ENCODE measurements around the gene SLC26A8.

Gene SLC26A8, protein sequence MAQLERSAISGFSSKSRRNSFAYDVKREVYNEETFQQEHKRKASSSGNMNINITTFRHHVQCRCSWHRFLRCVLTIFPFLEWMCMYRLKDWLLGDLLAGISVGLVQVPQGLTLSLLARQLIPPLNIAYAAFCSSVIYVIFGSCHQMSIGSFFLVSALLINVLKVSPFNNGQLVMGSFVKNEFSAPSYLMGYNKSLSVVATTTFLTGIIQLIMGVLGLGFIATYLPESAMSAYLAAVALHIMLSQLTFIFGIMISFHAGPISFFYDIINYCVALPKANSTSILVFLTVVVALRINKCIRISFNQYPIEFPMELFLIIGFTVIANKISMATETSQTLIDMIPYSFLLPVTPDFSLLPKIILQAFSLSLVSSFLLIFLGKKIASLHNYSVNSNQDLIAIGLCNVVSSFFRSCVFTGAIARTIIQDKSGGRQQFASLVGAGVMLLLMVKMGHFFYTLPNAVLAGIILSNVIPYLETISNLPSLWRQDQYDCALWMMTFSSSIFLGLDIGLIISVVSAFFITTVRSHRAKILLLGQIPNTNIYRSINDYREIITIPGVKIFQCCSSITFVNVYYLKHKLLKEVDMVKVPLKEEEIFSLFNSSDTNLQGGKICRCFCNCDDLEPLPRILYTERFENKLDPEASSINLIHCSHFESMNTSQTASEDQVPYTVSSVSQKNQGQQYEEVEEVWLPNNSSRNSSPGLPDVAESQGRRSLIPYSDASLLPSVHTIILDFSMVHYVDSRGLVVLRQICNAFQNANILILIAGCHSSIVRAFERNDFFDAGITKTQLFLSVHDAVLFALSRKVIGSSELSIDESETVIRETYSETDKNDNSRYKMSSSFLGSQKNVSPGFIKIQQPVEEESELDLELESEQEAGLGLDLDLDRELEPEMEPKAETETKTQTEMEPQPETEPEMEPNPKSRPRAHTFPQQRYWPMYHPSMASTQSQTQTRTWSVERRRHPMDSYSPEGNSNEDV

DNA sequence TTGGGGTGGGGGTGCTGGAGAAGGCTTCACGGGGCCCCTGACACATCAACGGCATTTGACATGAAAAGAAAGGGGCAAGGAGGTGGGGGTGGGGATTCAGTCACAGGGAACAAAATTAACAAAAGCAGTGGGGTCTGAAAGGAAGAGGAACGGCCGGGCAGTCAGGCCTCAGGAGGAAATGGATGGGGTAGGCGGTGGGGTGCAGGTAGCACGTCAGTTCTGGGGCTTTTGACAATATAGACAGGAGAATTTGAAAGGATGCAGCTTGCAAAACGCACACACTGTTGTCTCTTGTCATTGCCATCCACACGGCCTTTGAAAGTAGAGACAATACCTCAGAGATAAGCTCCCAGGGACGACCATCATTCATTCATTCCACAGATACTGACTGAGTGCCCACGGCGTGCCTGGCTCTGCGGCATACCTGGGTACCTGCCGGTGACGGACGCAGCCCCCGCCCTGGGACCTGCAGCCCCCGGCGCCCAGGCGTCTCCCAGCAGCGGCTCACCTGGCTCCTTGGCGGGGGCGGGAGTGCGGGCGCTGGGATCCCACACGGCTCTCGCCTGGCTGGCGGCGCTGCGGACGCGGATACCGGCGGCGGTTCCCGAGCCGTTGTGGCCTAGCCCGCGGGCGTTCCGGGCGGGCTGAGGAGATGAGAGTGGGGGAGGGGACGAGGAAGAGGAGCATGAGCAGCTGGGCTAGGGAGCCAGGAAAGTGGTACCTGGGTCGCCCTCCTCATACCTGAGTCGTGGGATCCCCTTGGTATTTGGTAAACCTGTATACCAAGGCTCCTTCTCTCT lies at the start of gene SLC26A8:
TSS of gene SLC26A8 (minus strand) at position 646 of the 800 bp plus-strand sequence. CDS start 4,934 bp downstream, outside the sequence.
- CTCF ChIA-PET: no interaction called here
- Mint-ChIP-seq H3K4me3 (no peak within 1 kb of the TSS), H3K36me3 (peaks cover 4% of the 10 kb centered on the region), H3K27me3 (peaks cover 26% of the 10 kb centered on the region), H3K27ac (no peak within 1 kb of the TSS), H3K4me1 (peaks cover 16% of the 10 kb centered on the region), H3K9me3 (no peaks in the 10 kb centered on the region)
- no peak for DNase-seq

- Mint-ChIP-seq H3K4me3 (no peak overlapping the region), H3K9me3 (no peaks in the 10 kb centered on the region), H3K27me3 (no peaks in the 10 kb centered on the region), H3K4me1 (peaks cover 2% of the 10 kb centered on the region), H3K36me3 (peaks cover 20% of the 10 kb centered on the region), H3K27ac (no peak overlapping the region)
- no peak for DNase-seq
- CTCF ChIA-PET: interaction anchor here (0.9 to 1.0 kb wide), 2 partner anchors 132 to 229 kb away, joined by 3 read pairs; no protein-coding TSS in a partner anchor
Observed at GRCh38 chr6:36073587-36073986, 49.1 kb upstream of the SLC26A8 start.

DNA sequence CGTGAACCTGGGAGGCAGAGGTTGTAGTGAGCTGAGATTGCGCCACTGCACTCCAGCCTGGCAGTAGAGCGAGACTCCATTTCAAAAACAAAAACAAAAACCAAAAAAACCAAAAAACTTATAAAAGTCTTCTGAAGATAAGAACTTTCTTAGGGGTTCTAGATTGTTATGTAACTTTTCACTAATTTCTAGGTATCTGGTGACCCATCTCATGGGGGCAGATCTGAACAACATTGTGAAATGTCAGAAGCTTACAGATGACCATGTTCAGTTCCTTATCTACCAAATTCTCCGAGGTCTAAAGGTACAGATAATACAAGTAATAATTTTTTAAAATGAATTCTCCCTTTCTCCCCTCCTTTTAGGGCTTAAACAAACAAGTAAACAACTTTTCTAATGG lies 48.2 kb upstream of the SLC26A8 start:
- Mint-ChIP-seq H3K4me1 (peaks cover 2% of the 10 kb centered on the region), H3K4me3 (no peak overlapping the region), H3K27me3 (no peaks in the 10 kb centered on the region), H3K27ac (no peak overlapping the region), H3K36me3 (peaks cover 20% of the 10 kb centered on the region), H3K9me3 (no peaks in the 10 kb centered on the region)
- CTCF ChIA-PET: interaction anchor here (1.8 kb wide), 1 partner anchor 22 kb away, joined by 5 read pairs; no protein-coding TSS in a partner anchor
- no peak for DNase-seq

GRCh38 chr6:36071714-36072113 lies 47.3 kb upstream of the SLC26A8 start:
- CTCF ChIA-PET: interaction anchor here (1.8 kb wide), 1 partner anchor 23 kb away, joined by 5 read pairs; no protein-coding TSS in a partner anchor
- Mint-ChIP-seq H3K36me3 (peaks cover 15% of the 10 kb centered on the region), H3K27ac (no peak overlapping the region), H3K27me3 (no peaks in the 10 kb centered on the region), H3K4me1 (peaks cover 2% of the 10 kb centered on the region), H3K4me3 (no peak overlapping the region), H3K9me3 (no peaks in the 10 kb centered on the region)
- DNase-seq: no peak

DNA sequence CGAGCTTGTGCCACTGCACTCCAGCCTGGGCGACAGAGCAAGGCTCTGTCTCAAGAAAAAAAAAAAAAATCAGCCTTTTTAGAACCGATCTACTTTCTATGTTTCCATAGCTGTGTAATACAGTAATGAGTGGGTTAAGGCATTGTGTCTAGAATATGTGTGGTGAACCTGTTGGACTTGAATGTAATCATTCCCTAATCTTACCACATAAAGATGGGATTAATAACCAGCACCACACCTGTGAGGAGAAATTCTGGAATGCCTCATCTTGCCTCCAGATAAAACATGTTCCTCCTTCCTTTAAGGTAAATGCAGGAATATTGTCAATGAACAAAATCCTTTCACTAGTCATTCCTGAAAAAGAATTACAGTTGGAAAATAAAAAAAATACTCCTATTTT lies 46.8 kb upstream of the SLC26A8 start:
- no peak overlapping the region for H3K27ac Mint-ChIP-seq
- CTCF ChIA-PET: interaction anchor here (1.8 kb wide), 1 partner anchor 24 kb away, joined by 5 read pairs; no protein-coding TSS in a partner anchor
- H3K36me3 Mint-ChIP-seq: peaks cover 15% of the 10 kb centered on the region
- H3K9me3 Mint-ChIP-seq: no peaks in the 10 kb centered on the region
- H3K4me3 Mint-ChIP-seq: no peak overlapping the region
- DNase-seq: no peak
- H3K4me1 Mint-ChIP-seq: peaks cover 2% of the 10 kb centered on the region
- H3K27me3 Mint-ChIP-seq: no peaks in the 10 kb centered on the region

- Mint-ChIP-seq H3K27me3 (no peaks in the 10 kb centered on the region), H3K4me1 (peaks cover 1% of the 10 kb centered on the region), H3K4me3 (no peak overlapping the region), H3K27ac (no peak overlapping the region), H3K36me3 (peaks cover 9% of the 10 kb centered on the region), H3K9me3 (no peaks in the 10 kb centered on the region)
- DNase-seq: no peak
- CTCF ChIA-PET: no interaction called here
Observed at GRCh38 chr6:36070252-36070651, 45.8 kb upstream of the SLC26A8 start.

- H3K4me3 Mint-ChIP-seq: no peak overlapping the region
- no peaks in the 10 kb centered on the region for H3K27me3 Mint-ChIP-seq
- H3K27ac Mint-ChIP-seq: no peak overlapping the region
- DNase-seq: no peak
- CTCF ChIA-PET: interaction anchor here (1.1 to 2.1 kb wide), 2 partner anchors 25 to 233 kb away, joined by 5 read pairs; no protein-coding TSS in a partner anchor
- H3K4me1 Mint-ChIP-seq: peaks cover 7% of the 10 kb centered on the region
- H3K9me3 Mint-ChIP-seq: no peaks in the 10 kb centered on the region
- H3K36me3 Mint-ChIP-seq: peaks cover 14% of the 10 kb centered on the region
Observed at GRCh38 chr6:36069573-36069972, 45.1 kb upstream of the SLC26A8 start.

- no peak overlapping the region for H3K4me3 Mint-ChIP-seq
- peaks cover 15% of the 10 kb centered on the region for H3K36me3 Mint-ChIP-seq
- no peak overlapping the region for H3K27ac Mint-ChIP-seq
- no peaks in the 10 kb centered on the region for H3K27me3 Mint-ChIP-seq
- H3K9me3 Mint-ChIP-seq: no peaks in the 10 kb centered on the region
- peaks cover 8% of the 10 kb centered on the region for H3K4me1 Mint-ChIP-seq
- DNase-seq: no peak
- CTCF ChIA-PET: interaction anchor here (1.1 to 2.1 kb wide), 2 partner anchors 26 to 234 kb away, joined by 5 read pairs; no protein-coding TSS in a partner anchor
Observed at GRCh38 chr6:36068586-36068985, 44.1 kb upstream of the SLC26A8 start.

DNA sequence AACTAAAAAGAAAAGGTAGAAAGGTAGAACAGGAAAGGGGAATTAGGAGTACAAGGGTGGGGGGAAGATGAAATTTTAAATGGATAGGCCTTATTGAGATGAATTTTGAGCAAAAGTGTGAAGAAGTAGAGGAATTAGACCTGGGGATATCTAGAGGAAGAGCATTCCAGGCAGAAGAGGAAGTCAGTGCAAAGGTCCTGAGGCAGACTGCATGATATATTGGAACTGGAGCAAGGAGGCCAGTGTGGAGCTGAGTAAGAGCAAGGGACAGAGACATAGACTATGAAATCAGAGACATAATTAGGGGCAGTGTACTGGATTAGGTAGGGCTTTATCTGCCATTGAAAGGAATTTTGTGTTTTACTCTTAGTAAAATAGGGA lies 43.6 kb upstream of the SLC26A8 start:
- Mint-ChIP-seq H3K27me3 (no peaks in the 10 kb centered on the region), H3K27ac (no peak overlapping the region), H3K4me1 (peaks cover 10% of the 10 kb centered on the region), H3K9me3 (no peaks in the 10 kb centered on the region), H3K4me3 (no peak overlapping the region), H3K36me3 (peaks cover 15% of the 10 kb centered on the region)
- no peak for DNase-seq
- CTCF ChIA-PET: interaction anchor here (2.1 kb wide), 1 partner anchor 234 kb away, joined by 5 read pairs; no protein-coding TSS in a partner anchor

- H3K9me3 Mint-ChIP-seq: no peaks in the 10 kb centered on the region
- H3K36me3 Mint-ChIP-seq: peaks cover 15% of the 10 kb centered on the region
- no peak overlapping the region for H3K27ac Mint-ChIP-seq
- CTCF ChIA-PET: interaction anchor here (0.8 to 2.1 kb wide), 2 partner anchors 11 to 235 kb away, joined by 3 to 5 read pairs; no protein-coding TSS in a partner anchor
- no peaks in the 10 kb centered on the region for H3K27me3 Mint-ChIP-seq
- H3K4me1 Mint-ChIP-seq: peaks cover 10% of the 10 kb centered on the region
- no peak overlapping the region for H3K4me3 Mint-ChIP-seq
- DNase-seq: no peak
Observed at GRCh38 chr6:36067374-36068011, 43.1 kb upstream of the SLC26A8 start.

DNA sequence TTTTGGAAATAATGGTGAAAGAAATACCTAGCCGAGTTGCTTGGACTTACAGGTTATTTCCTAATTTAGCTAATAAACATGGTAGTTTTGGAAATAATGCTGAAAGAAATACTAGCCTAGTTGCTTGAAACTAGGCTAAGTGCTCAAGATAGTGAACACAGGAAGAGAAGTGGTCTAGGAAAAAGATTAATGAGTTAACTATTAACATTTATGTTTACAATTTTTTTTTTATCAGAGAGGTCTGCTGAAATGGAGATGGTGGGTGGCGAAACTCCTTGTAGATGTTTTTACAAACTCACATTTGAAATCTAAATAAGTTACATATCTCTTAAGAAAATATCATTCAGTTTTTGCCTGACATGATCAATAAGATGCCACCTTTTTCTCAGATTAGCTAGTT lies 42.4 kb upstream of the SLC26A8 start:
- no peak overlapping the region for H3K27ac Mint-ChIP-seq
- CTCF ChIA-PET: interaction anchor here (0.8 kb wide), 1 partner anchor 12 kb away, joined by 3 read pairs; no protein-coding TSS in a partner anchor
- peaks cover 10% of the 10 kb centered on the region for H3K4me1 Mint-ChIP-seq
- H3K27me3 Mint-ChIP-seq: no peaks in the 10 kb centered on the region
- H3K36me3 Mint-ChIP-seq: peaks cover 17% of the 10 kb centered on the region
- H3K9me3 Mint-ChIP-seq: no peaks in the 10 kb centered on the region
- DNase-seq: no peak
- no peak overlapping the region for H3K4me3 Mint-ChIP-seq

- CTCF ChIA-PET: interaction anchor here (0.6 kb wide), 1 partner anchor 37 kb away, joined by 3 read pairs; no protein-coding TSS in a partner anchor
- Mint-ChIP-seq H3K27me3 (no peaks in the 10 kb centered on the region), H3K9me3 (no peaks in the 10 kb centered on the region), H3K27ac (no peak overlapping the region), H3K4me1 (peaks cover 10% of the 10 kb centered on the region), H3K4me3 (no peak overlapping the region), H3K36me3 (peaks cover 24% of the 10 kb centered on the region)
- no peak for DNase-seq
Observed at GRCh38 chr6:36065916-36066315, 41.5 kb upstream of the SLC26A8 start.

DNA sequence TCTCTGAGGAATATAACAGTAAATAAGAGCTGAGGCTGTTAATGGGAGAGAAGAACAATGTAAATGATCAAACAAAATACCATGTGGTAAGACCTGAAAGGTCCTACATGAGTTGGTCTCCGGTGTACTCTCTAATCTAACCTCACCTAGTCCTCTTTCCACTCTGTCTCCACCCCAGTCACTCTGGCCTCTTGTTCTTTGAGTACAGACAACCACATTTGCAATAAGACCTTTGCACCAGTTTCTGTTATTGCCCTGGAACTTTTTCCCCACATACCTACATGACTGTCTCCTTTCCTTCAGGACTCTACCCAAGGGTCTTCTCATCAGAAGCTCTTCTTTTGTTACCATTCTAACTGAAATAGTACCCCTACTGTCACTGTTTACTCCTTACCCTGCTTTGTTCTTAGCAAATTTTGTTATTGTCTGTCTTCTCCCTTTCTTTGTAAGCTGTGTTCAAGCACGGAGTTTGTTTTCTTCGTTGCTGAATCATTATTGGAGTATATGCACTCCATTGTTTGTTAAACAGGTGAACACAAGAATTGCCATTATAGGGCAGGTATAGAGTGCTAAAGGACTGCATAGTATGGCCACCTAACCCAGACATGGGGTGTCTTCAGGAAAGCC lies 40.4 kb upstream of the SLC26A8 start:
- peaks cover 33% of the 10 kb centered on the region for H3K36me3 Mint-ChIP-seq
- peaks cover 10% of the 10 kb centered on the region for H3K4me1 Mint-ChIP-seq
- CTCF ChIA-PET: no interaction called here
- no peaks in the 10 kb centered on the region for H3K27me3 Mint-ChIP-seq
- no peaks in the 10 kb centered on the region for H3K9me3 Mint-ChIP-seq
- H3K27ac Mint-ChIP-seq: no peak overlapping the region
- no peak overlapping the region for H3K4me3 Mint-ChIP-seq
- no peak for DNase-seq
